Measurements from ENCODE around the gene LTV1.

DNA sequence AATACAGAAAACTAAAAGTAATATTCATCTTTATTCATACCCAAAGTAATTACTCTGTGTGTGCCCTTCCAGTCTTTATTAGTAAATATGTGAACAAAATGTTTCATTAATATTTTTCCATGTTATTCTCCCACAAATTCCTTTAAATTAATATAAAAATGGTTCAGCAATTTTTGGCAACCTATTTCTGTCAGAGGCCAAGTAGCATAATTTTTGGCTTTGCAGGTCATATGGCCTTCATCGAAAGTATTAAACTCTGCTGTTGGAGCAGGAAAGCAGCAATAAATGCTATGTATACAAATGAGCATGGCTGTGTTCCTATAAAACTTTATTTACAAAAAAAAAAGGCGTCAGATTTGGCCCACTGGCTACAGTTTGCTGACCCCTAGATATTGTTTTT lies 37.3 kb downstream of the LTV1 start:
- TF ChIP-seq CTCF (IDR thresholded peaks at IDR 0.05) (no peak), POLR2A (IDR thresholded peaks at IDR 0.05) (no peak)
